ENCODE data around the gene CPEB2.

DNA sequence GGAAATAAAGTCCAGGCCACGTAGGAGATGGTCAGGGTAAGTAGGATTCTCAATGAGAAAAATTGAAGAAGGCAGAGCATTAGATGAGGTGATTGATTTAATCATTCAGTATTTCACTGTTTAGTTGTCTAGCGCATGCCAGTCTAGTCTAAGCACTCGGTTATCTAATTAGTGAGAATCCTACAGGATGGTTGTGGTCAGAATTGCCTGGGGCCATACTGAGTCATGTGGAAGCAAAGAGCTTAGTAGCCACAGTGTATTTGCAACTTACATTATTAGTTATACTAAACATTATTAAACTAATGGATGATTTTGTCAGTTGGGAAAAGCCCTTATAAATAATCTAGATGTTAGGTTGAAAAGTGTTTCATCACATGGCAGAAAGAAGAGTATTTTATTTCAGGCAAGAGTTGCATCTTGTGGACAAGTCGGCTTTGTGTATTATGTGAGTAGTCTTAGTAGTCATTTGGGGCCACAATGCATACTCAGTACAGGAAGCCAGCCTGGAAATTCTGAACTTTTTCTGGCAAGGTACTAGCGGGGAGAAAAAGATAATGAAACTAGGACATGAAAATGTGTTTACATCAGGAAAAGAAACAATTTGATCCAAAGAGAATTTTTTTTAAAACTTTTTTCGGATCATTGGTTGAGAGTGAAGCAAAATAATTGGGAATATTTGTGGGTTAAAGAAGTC lies 31.9 kb downstream of the CPEB2 start:
- TF ChIP-seq, protein P1, sequence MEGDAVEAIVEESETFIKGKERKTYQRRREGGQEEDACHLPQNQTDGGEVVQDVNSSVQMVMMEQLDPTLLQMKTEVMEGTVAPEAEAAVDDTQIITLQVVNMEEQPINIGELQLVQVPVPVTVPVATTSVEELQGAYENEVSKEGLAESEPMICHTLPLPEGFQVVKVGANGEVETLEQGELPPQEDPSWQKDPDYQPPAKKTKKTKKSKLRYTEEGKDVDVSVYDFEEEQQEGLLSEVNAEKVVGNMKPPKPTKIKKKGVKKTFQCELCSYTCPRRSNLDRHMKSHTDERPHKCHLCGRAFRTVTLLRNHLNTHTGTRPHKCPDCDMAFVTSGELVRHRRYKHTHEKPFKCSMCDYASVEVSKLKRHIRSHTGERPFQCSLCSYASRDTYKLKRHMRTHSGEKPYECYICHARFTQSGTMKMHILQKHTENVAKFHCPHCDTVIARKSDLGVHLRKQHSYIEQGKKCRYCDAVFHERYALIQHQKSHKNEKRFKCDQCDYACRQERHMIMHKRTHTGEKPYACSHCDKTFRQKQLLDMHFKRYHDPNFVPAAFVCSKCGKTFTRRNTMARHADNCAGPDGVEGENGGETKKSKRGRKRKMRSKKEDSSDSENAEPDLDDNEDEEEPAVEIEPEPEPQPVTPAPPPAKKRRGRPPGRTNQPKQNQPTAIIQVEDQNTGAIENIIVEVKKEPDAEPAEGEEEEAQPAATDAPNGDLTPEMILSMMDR (IDR thresholded peaks at IDR 0.05) = no peak
- TF ChIP-seq EP300 (IDR thresholded peaks at IDR 0.05) = no peak
- TF ChIP-seq POLR2A (IDR thresholded peaks at IDR 0.05) = no peak
